GM19397 (cell line): ENCODE results near the gene ILKAP.
"Not testable (repeated sequence)": the region's sequence is repeated elsewhere in the genome, so short reads cannot be mapped to it uniquely, and the experiment has no call there.

Experiments used
- ATAC-seq: cut with Tn5 transposase; IDR thresholded peaks from one replicate; pipeline ENCODE4 v1.9.1; 2021; ENCODE audit warnings: mild to moderate bottlenecking, moderate library complexity; ENCODE audit not compliant: unreplicated experiment

Gene ILKAP

GRCh38 chr2:238202326-238203093 is 985 bp downstream of the ILKAP start:
- ATAC-seq = no peak

- ATAC-seq = no peak
Observed at GRCh38 chr2:238190445-238190844, 13.1 kb downstream of the ILKAP start.

- no peak for ATAC-seq
Observed at GRCh38 chr2:238187618-238188548, 15.6 kb downstream of the ILKAP start.

GRCh38 chr2:238183821-238184220 is 19.7 kb downstream of the ILKAP start:
- ATAC-seq = no peak

- no peak for ATAC-seq
Observed at GRCh38 chr2:238182362-238182761, 21.1 kb downstream of the ILKAP start.

GRCh38 chr2:238180554-238180953 is 22.9 kb downstream of the ILKAP start:
- no peak for ATAC-seq

GRCh38 chr2:238176613-238177012 is 26.9 kb downstream of the ILKAP start:
- ATAC-seq = no peak

GRCh38 chr2:238174701-238175100 is 28.8 kb downstream of the ILKAP start:
- no peak for ATAC-seq

GRCh38 chr2:238174291-238174690 is 29.2 kb downstream of the ILKAP start:
- ATAC-seq = no peak

GRCh38 chr2:238173692-238174091 is 29.8 kb downstream of the ILKAP start:
- no peak for ATAC-seq

GRCh38 chr2:238172439-238172838 is 31.1 kb downstream of the ILKAP start:
- ATAC-seq = no peak

- no peak for ATAC-seq
Observed at GRCh38 chr2:238171575-238172187, 31.8 kb downstream of the ILKAP start.

- ATAC-seq = not testable (repeated sequence)
Observed at GRCh38 chr2:238171072-238171431, 32.4 kb downstream of the ILKAP start.

- ATAC-seq = no peak
Observed at GRCh38 chr2:238170386-238171071, 33.0 kb downstream of the ILKAP start.

- ATAC-seq = no peak
Observed at GRCh38 chr2:238169708-238170251, 33.7 kb downstream of the ILKAP start.

GRCh38 chr2:238169048-238169707 is 34.3 kb downstream of the ILKAP start:
- ATAC-seq = no peak

GRCh38 chr2:238168196-238169047 is 35.1 kb downstream of the ILKAP start:
- no peak for ATAC-seq

- ATAC-seq = no peak
Observed at GRCh38 chr2:238167761-238168160, 35.7 kb downstream of the ILKAP start.

GRCh38 chr2:238167344-238167715 is 36.2 kb downstream of the ILKAP start:
- ATAC-seq = no peak
